ENCODE data around the gene APOO.

APOO gene

GRCh38 chrX:23803931-23804381, 103.8 kb downstream of the APOO start:
- Mint-ChIP-seq H3K4me1 (peaks cover 14% of the 10 kb centered on the region), H3K36me3 (ENCODE audit: low read depth) (no peaks in the 10 kb centered on the region), H3K9me3 (no peaks in the 10 kb centered on the region), H3K27ac (no peak overlapping the region), H3K27me3 (no peaks in the 10 kb centered on the region), H3K4me3 (no peak overlapping the region)
- no peak for ATAC-seq
- DNase-seq = no peak

GRCh38 chrX:23802431-23802830, 105.3 kb downstream of the APOO start:
- H3K4me3 Mint-ChIP-seq = no peak overlapping the region
- no peak overlapping the region for H3K27ac Mint-ChIP-seq
- DNase-seq (no peak), ATAC-seq (no peak)
- H3K27me3 Mint-ChIP-seq = no peaks in the 10 kb centered on the region
- H3K9me3 Mint-ChIP-seq = no peaks in the 10 kb centered on the region
- no peaks in the 10 kb centered on the region for H3K36me3 Mint-ChIP-seq (ENCODE audit: low read depth)
- peaks cover 21% of the 10 kb centered on the region for H3K4me1 Mint-ChIP-seq

GRCh38 chrX:23799469-23800065, 108.2 kb downstream of the APOO start:
- no peak overlapping the region for H3K4me3 Mint-ChIP-seq

GRCh38 chrX:23797371-23798128, 110.2 kb downstream of the APOO start:
- Mint-ChIP-seq H3K27ac (peak overlapping the region; percentile 22), H3K27me3 (no peaks in the 10 kb centered on the region), H3K36me3 (ENCODE audit: low read depth) (no peaks in the 10 kb centered on the region), H3K4me1 (peaks cover 16% of the 10 kb centered on the region), H3K4me3 (no peak overlapping the region), H3K9me3 (no peaks in the 10 kb centered on the region)
- DNase-seq (no peak), ATAC-seq (peak; percentile 91)

More at GRCh38 chrX:23799469-23800065, 108.2 kb downstream of the APOO start:
- Mint-ChIP-seq H3K27ac (no peak overlapping the region), H3K36me3 (ENCODE audit: low read depth) (no peaks in the 10 kb centered on the region), H3K9me3 (no peaks in the 10 kb centered on the region), H3K4me1 (peaks cover 19% of the 10 kb centered on the region), H3K27me3 (no peaks in the 10 kb centered on the region)
- no peak for DNase-seq
- ATAC-seq = no peak

- no peaks in the 10 kb centered on the region for H3K9me3 Mint-ChIP-seq
- DNase-seq (no peak), ATAC-seq (no peak)
- no peak overlapping the region for H3K4me3 Mint-ChIP-seq
- no peaks in the 10 kb centered on the region for H3K27me3 Mint-ChIP-seq
- H3K27ac Mint-ChIP-seq = no peak overlapping the region
- H3K4me1 Mint-ChIP-seq = peaks cover 13% of the 10 kb centered on the region
- no peaks in the 10 kb centered on the region for H3K36me3 Mint-ChIP-seq (ENCODE audit: low read depth)
Observed at GRCh38 chrX:23795221-23795620, 112.5 kb downstream of the APOO start.

GRCh38 chrX:23792861-23793553, 114.7 kb downstream of the APOO start:
- Mint-ChIP-seq H3K4me3 (no peak overlapping the region), H3K36me3 (ENCODE audit: low read depth) (no peaks in the 10 kb centered on the region), H3K27ac (no peak overlapping the region), H3K27me3 (no peaks in the 10 kb centered on the region), H3K4me1 (peaks cover 9% of the 10 kb centered on the region), H3K9me3 (no peaks in the 10 kb centered on the region)
- ATAC-seq (no peak), DNase-seq (no peak)

GRCh38 chrX:23790155-23790497, 117.6 kb downstream of the APOO start:
- Mint-ChIP-seq H3K36me3 (ENCODE audit: low read depth) (peaks cover 10% of the 10 kb centered on the region), H3K27ac (no peak overlapping the region)

GRCh38 chrX:23789386-23790154, 118.2 kb downstream of the APOO start:
- no peak for ATAC-seq
- H3K4me1 Mint-ChIP-seq = peaks cover 16% of the 10 kb centered on the region
- no peaks in the 10 kb centered on the region for H3K9me3 Mint-ChIP-seq
- DNase-seq = no peak
- H3K27me3 Mint-ChIP-seq = no peaks in the 10 kb centered on the region
- no peak overlapping the region for H3K27ac Mint-ChIP-seq
- peaks cover 15% of the 10 kb centered on the region for H3K36me3 Mint-ChIP-seq (ENCODE audit: low read depth)
- H3K4me3 Mint-ChIP-seq = no peak overlapping the region

More at GRCh38 chrX:23790155-23790497, 117.6 kb downstream of the APOO start:
- H3K4me1 Mint-ChIP-seq = peaks cover 10% of the 10 kb centered on the region
- H3K4me3 Mint-ChIP-seq = no peak overlapping the region
- DNase-seq (no peak), ATAC-seq (no peak)
- H3K27me3 Mint-ChIP-seq = no peaks in the 10 kb centered on the region
- H3K9me3 Mint-ChIP-seq = no peaks in the 10 kb centered on the region

- Mint-ChIP-seq H3K36me3 (ENCODE audit: low read depth) (peaks cover 21% of the 10 kb centered on the region), H3K27ac (no peak overlapping the region), H3K4me3 (no peak overlapping the region), H3K9me3 (no peaks in the 10 kb centered on the region), H3K27me3 (no peaks in the 10 kb centered on the region), H3K4me1 (peaks cover 22% of the 10 kb centered on the region)
- DNase-seq (no peak), ATAC-seq (no peak)
Observed at GRCh38 chrX:23788946-23789345, 118.8 kb downstream of the APOO start.

GRCh38 chrX:23788521-23788920, 119.2 kb downstream of the APOO start:
- peaks cover 24% of the 10 kb centered on the region for H3K4me1 Mint-ChIP-seq
- no peaks in the 10 kb centered on the region for H3K9me3 Mint-ChIP-seq
- no peak overlapping the region for H3K27ac Mint-ChIP-seq
- no peaks in the 10 kb centered on the region for H3K27me3 Mint-ChIP-seq
- no peak overlapping the region for H3K4me3 Mint-ChIP-seq
- peaks cover 24% of the 10 kb centered on the region for H3K36me3 Mint-ChIP-seq (ENCODE audit: low read depth)
- no peak for ATAC-seq
- DNase-seq = no peak

GRCh38 chrX:23787745-23788118, 120.0 kb downstream of the APOO start:
- H3K27ac Mint-ChIP-seq = no peak overlapping the region
- DNase-seq (no peak), ATAC-seq (no peak)
- no peak overlapping the region for H3K4me3 Mint-ChIP-seq
- H3K36me3 Mint-ChIP-seq (ENCODE audit: low read depth) = peaks cover 24% of the 10 kb centered on the region
- no peaks in the 10 kb centered on the region for H3K9me3 Mint-ChIP-seq
- peaks cover 24% of the 10 kb centered on the region for H3K4me1 Mint-ChIP-seq
- no peaks in the 10 kb centered on the region for H3K27me3 Mint-ChIP-seq

GRCh38 chrX:23786268-23786815, 121.4 kb downstream of the APOO start:
- H3K27me3 Mint-ChIP-seq = no peaks in the 10 kb centered on the region
- H3K9me3 Mint-ChIP-seq = no peaks in the 10 kb centered on the region
- H3K27ac Mint-ChIP-seq = no peak overlapping the region
- peaks cover 24% of the 10 kb centered on the region for H3K36me3 Mint-ChIP-seq (ENCODE audit: low read depth)
- no peak overlapping the region for H3K4me3 Mint-ChIP-seq
- DNase-seq = no peak
- peaks cover 36% of the 10 kb centered on the region for H3K4me1 Mint-ChIP-seq
- ATAC-seq = no peak

- Mint-ChIP-seq H3K27me3 (no peaks in the 10 kb centered on the region), H3K36me3 (ENCODE audit: low read depth) (peaks cover 24% of the 10 kb centered on the region), H3K27ac (peak overlapping the region; percentile 91), H3K4me3 (peak overlapping the region; percentile 88), H3K9me3 (no peaks in the 10 kb centered on the region), H3K4me1 (peaks cover 42% of the 10 kb centered on the region)
- no peak for DNase-seq
- no peak for ATAC-seq
Observed at GRCh38 chrX:23785580-23785979, 122.2 kb downstream of the APOO start.

Measured in activated naive CD8-positive, alpha-beta T cell treated with anti-CD3 and anti-CD28 coated beads, Interleukin-2, amount 50 U/mL, for 24 hours (primary cell).